ENCODE results near the gene ADGRV1. TPM values are rescaled to one million over a fixed set of nuclear protein-coding genes. Genes with fewer than 3 reads are reported as not detected.

The ADGRV1 gene
- total and polyA plus RNA-seq, 9 of the 15 experiments (the other 6 are each of a cell fraction or from before 2014, with no cell fraction given) = 21.7 to 156 (median 58.2) TPM

DNA sequence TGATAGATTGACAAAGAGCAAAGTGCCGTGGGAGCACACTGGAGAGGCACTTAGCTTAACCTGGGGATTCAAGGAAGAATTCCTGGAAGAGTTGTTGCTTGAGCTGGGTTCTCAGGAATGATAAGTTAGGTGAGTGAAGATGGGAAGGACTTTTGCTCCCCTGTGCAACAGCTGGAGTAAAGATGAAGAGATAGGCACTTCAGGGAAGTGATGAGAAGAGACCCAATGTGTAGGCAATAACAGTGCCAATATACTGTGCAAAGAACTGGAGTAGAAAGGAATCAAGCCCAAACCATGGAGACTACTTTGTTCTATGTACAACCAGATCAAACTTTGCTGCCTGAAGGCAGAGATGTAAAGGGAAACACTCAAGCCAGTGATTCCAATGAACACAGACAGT, 92.2 kb downstream of the ADGRV1 start (continued):
- peak; percentile 58 for TF ChIP-seq DACH1 (IDR thresholded peaks at IDR 0.05; ENCODE audit: partially characterized antibody)
- TF ChIP-seq NFIC (IDR thresholded peaks at IDR 0.05) = no peak
- peak; percentile 68; the same call in 1 of the 2 replicates for TF ChIP-seq DMBX1 (CRISPR knock-in tag; IDR thresholded peaks at IDR 0.05; ENCODE audit: borderline replicate concordance)
- no peak for TF ChIP-seq BRD9 (IDR thresholded peaks at IDR 0.05; ENCODE audit: low read depth, partially characterized antibody)
- no peak for TF ChIP-seq CBX2 (IDR thresholded peaks at IDR 0.05; ENCODE audit: insufficient read depth, low read length, poor library complexity, severe bottlenecking)
- 0 out of 2 replicates have a peak, but pooled peaks have one; percentile 8 for TF ChIP-seq CBFA2T3 (IDR thresholded peaks at IDR 0.05)
- 0 out of 2 replicates have a peak, but pooled peaks have one; percentile 29 for TF ChIP-seq DPF2 (IDR thresholded peaks at IDR 0.05)

- no peaks in the 10 kb centered on the region for H3K27me3 ChIP-seq (ENCODE audit: control insufficient read depth in 2 of 2, insufficient read depth in 2 of 2, low read length in 2 of 2)
- no peak for FAIRE-seq
- POLR2A ChIA-PET = no interaction called here
- no peak for TF ChIP-seq SNIP1 (IDR thresholded peaks at IDR 0.05; ENCODE audit: low read depth)
- TF ChIP-seq, protein P1, sequence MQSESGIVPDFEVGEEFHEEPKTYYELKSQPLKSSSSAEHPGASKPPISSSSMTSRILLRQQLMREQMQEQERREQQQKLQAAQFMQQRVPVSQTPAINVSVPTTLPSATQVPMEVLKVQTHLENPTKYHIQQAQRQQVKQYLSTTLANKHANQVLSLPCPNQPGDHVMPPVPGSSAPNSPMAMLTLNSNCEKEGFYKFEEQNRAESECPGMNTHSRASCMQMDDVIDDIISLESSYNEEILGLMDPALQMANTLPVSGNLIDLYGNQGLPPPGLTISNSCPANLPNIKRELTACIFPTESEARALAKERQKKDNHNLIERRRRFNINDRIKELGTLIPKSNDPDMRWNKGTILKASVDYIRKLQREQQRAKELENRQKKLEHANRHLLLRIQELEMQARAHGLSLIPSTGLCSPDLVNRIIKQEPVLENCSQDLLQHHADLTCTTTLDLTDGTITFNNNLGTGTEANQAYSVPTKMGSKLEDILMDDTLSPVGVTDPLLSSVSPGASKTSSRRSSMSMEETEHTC (IDR thresholded peaks at IDR 0.05) = no peak
- no peak for TF ChIP-seq EP400 (IDR thresholded peaks at IDR 0.05)
- TF ChIP-seq GABPB2 (CRISPR knock-in tag; conservative IDR thresholded peaks at IDR 0.05) = no peak
- TF ChIP-seq MEF2D (tag; conservative IDR thresholded peaks at IDR 0.05; ENCODE audit: low read depth) = no peak
- TF ChIP-seq MCM5 (IDR thresholded peaks at IDR 0.05; ENCODE audit: low read depth) = no peak
- 0 out of 4 replicates have a peak, but pooled peaks of 1 of the 2 experiments have one; percentile 14 for TF ChIP-seq HDAC1 (IDR thresholded peaks at IDR 0.05)
- TF ChIP-seq GTF2E2 (tag; IDR thresholded peaks at IDR 0.05) = no peak
- TF ChIP-seq ARID1B (IDR thresholded peaks at IDR 0.05) = 0 out of 2 replicates have a peak, but pooled peaks have one; percentile 31
- TF ChIP-seq DMBX1 (CRISPR knock-in tag; IDR thresholded peaks at IDR 0.05; ENCODE audit: borderline replicate concordance) = no peak
- no peak for TF ChIP-seq ZNF384 (IDR thresholded peaks at IDR 0.05; ENCODE audit: low read depth, low read length)
- TF ChIP-seq CBFA2T3 (IDR thresholded peaks at IDR 0.05) = peak; percentile 52
- no peak for TF ChIP-seq HNRNPK (IDR thresholded peaks at IDR 0.05; ENCODE audit: low read depth, low read length, poor library complexity, severe bottlenecking)
Measured at GRCh38 chr5:90654215-90654614, 95.6 kb downstream of the ADGRV1 start.

More at GRCh38 chr5:90654215-90654614, 95.6 kb downstream of the ADGRV1 start:
- WGBS (ENCODE audit: insufficient coverage, low coverage, missing lambda C conversion rate) = 15% methylated on average over 2 of the region's 2 CpGs
- DNase-seq (ENCODE audit: extremely low read depth in 1 of 4, low spot score in 3 of 4) (no peak), ATAC-seq (peak; percentile 7)
- intact Hi-C loops (cut with micrococcal nuclease) = no loop called here
- no peak overlapping the region for H2AFZ ChIP-seq (ENCODE audit: low read depth, low read length)
- H3K9me1 ChIP-seq (ENCODE audit: control insufficient read depth, insufficient read depth, low read length) = no peaks in the 10 kb centered on the region
- peaks cover 6 to 43% of the 10 kb centered on the region in 2 experiments for H3K4me1 ChIP-seq (replicated peaks in 1 of 2; ENCODE audit: control insufficient read depth in 2 of 2, insufficient read depth in 2 of 2, low read length in 2 of 2)
- peak overlapping the region; percentile 55 for H3K27ac ChIP-seq (ENCODE audit: extremely low read depth, low read depth, low read length)
- H3K9ac ChIP-seq (ENCODE audit: insufficient read depth in 1 of 2, low read depth in 2 of 2, low read length in 2 of 2) = peak overlapping the region in 1 of 2 experiments; percentile 43; a peak in 1 of 4 replicates
- peaks cover 95% of the 10 kb centered on the region for H3K79me2 ChIP-seq (ENCODE audit: control insufficient read depth, insufficient read depth, low read length)
- H3K36me3 ChIP-seq (ENCODE audit: control insufficient read depth, insufficient read depth, low read length) = peaks cover 70% of the 10 kb centered on the region
- CTCF ChIA-PET (ENCODE audit: low intra/inter-chr PET ratio) = no interaction called here
- no peaks in the 10 kb centered on the region for H4K20me1 ChIP-seq (replicated peaks; ENCODE audit: control insufficient read depth, insufficient read depth, low read length)
- H3K4me2 ChIP-seq (ENCODE audit: insufficient read depth, low read length) = peak overlapping the region; percentile 53
- no peaks in the 10 kb centered on the region for H3K9me3 ChIP-seq (replicated peaks; ENCODE audit: control insufficient read depth, insufficient read depth, low read depth, low read length)
- H3K4me3 ChIP-seq = no peak overlapping the region
- no TSS peak for BruUV-seq (replicated peaks)
- in situ Hi-C loops (cut with MboI) = no loop called here

All from K562 (cell line).